Measurements from ENCODE around the gene U2SURP. TPM values are rescaled to one million over a fixed set of nuclear protein-coding genes. Genes with fewer than 3 reads are reported as not detected.

The U2SURP gene
- total RNA-seq, 1 experiment from 2014 or later: 132 TPM

- ChIA-PET RAD21 (ENCODE audit: low non-redundant PET in 1 of 2, low total read pairs in 2 of 2, uncharacterized antibody in 2 of 2, unreplicated experiment in 2 of 2) (no interaction called here), POLR2A (no interaction called here), CTCF (no interaction called here)
- Histone ChIP-seq H3K27ac (ENCODE audit: low read depth, low read length) (no peak overlapping the region; the same call in 1 of the 2 replicates), H3K9ac (ENCODE audit: low read length) (no peak overlapping the region), H3K4me3 (replicated peaks in 1 of 2; ENCODE audit: low read depth in 1 of 2, low read length in 2 of 2) (no peak overlapping the region), H3K36me3 (ENCODE audit: control insufficient read depth in 1 of 2, insufficient read depth in 2 of 2, low read length in 2 of 2) (no peaks in the 10 kb centered on the region), H3K9me2 (ENCODE audit: insufficient read depth) (no peaks in the 10 kb centered on the region), H4K20me1 (ENCODE audit: insufficient read depth) (no peaks in the 10 kb centered on the region), H3K27me3 (ENCODE audit: insufficient read depth, low read length) (no peaks in the 10 kb centered on the region), H3K9me3 (ENCODE audit: control insufficient read depth in 1 of 2, insufficient read depth in 1 of 2, low read depth in 1 of 2, low read length in 2 of 2) (no peaks in the 10 kb centered on the region), H3K79me2 (ENCODE audit: insufficient read depth, low read length) (no peaks in the 10 kb centered on the region), H3K4me1 (ENCODE audit: control insufficient read depth in 1 of 2, insufficient read depth in 2 of 2, low read length in 2 of 2) (peaks cover 6 to 19% of the 10 kb centered on the region in 2 experiments), H3K4me2 (ENCODE audit: low read length) (no peak overlapping the region; the same call in 1 of the 2 replicates), H2AFZ (ENCODE audit: low read depth, low read length, poor library complexity, severe bottlenecking) (no peak overlapping the region)
- intact Hi-C loops (cut with micrococcal nuclease): no loop called here
- no peak for ATAC-seq
- no peak for TF ChIP-seq ATF3 (IDR thresholded peaks at IDR 0.05)
- no peak for TF ChIP-seq EZH2 (IDR thresholded peaks at IDR 0.05)
- TF ChIP-seq RAD21 (IDR thresholded peaks at IDR 0.05; ENCODE audit: low read depth): no peak
- TF ChIP-seq CTCF (IDR thresholded peaks at IDR 0.05 in 2 of 3, conservative IDR thresholded peaks at IDR 0.05 in 1 of 3; ENCODE audit: borderline replicate concordance in 1 of 3, insufficient read depth in 1 of 3, low read depth in 2 of 3, low read length in 2 of 3): no peak
- no TSS peak for BruUV-seq (replicated peaks)
- no peak for DNase-seq (ENCODE audit: low read depth, low spot score)
These were observed 38.7 kb upstream of the U2SURP start for GRCh38 chr3:142962520-142963233.

GRCh38 chr3:142963234-142963515 lies 38.2 kb upstream of the U2SURP start:
- CTCF ChIA-PET: no interaction called here
- no peak for TF ChIP-seq YY1 (IDR thresholded peaks at IDR 0.05; ENCODE audit: extremely low read depth, insufficient replicate concordance, low read depth, low read length)
- TF ChIP-seq FOSL1 (IDR thresholded peaks at IDR 0.05; ENCODE audit: low read depth): no peak
- no peak for TF ChIP-seq ZFX (IDR thresholded peaks at IDR 0.05)
- no peak for TF ChIP-seq ELF1 (IDR thresholded peaks at IDR 0.05; ENCODE audit: borderline replicate concordance, low read depth)
- no peak for TF ChIP-seq CTCF (IDR thresholded peaks at IDR 0.05 in 2 of 3, conservative IDR thresholded peaks at IDR 0.05 in 1 of 3; ENCODE audit: borderline replicate concordance in 1 of 3, insufficient read depth in 1 of 3, low read depth in 2 of 3, low read length in 2 of 3)
- no peak for TF ChIP-seq POLR2A (IDR thresholded peaks at IDR 0.05; ENCODE audit: borderline replicate concordance, extremely low read depth, insufficient read depth, insufficient read length)
- TF ChIP-seq EZH2 (IDR thresholded peaks at IDR 0.05): no peak
- no peak for TF ChIP-seq JUND (IDR thresholded peaks at IDR 0.05)
- no peak for TF ChIP-seq SP1 (IDR thresholded peaks at IDR 0.05; ENCODE audit: low read depth)
- no peak for TF ChIP-seq POLR2AphosphoS5 (IDR thresholded peaks at IDR 0.05; ENCODE audit: low read depth, low read length)
- TF ChIP-seq EZH2phosphoT487 (IDR thresholded peaks at IDR 0.05; ENCODE audit: borderline replicate concordance): no peak
- TF ChIP-seq ZNF274 (IDR thresholded peaks at IDR 0.05; ENCODE audit: low read depth, low read length): no peak
- no peaks in the 10 kb centered on the region for H3K27me3 ChIP-seq (ENCODE audit: insufficient read depth, low read length)

More at GRCh38 chr3:142963234-142963515, 38.2 kb upstream of the U2SURP start:
- ATAC-seq (peak; percentile 18; the same call in 1 of the 2 replicates), DNase-seq (ENCODE audit: low read depth, low spot score) (no peak)
- Histone ChIP-seq H4K20me1 (ENCODE audit: insufficient read depth) (no peaks in the 10 kb centered on the region), H3K9me3 (ENCODE audit: control insufficient read depth in 1 of 2, insufficient read depth in 1 of 2, low read depth in 1 of 2, low read length in 2 of 2) (no peaks in the 10 kb centered on the region), H3K9ac (ENCODE audit: low read length) (no peak overlapping the region), H3K4me3 (replicated peaks in 1 of 2; ENCODE audit: low read depth in 1 of 2, low read length in 2 of 2) (peak overlapping the region; percentile 15 to 52; a peak in 1 of 4 replicates), H3K9me2 (ENCODE audit: insufficient read depth) (no peaks in the 10 kb centered on the region), H3K4me2 (ENCODE audit: low read length) (peak overlapping the region; percentile 68; the same call in 1 of the 2 replicates), H3K4me1 (ENCODE audit: control insufficient read depth in 1 of 2, insufficient read depth in 2 of 2, low read length in 2 of 2) (peaks cover 5 to 14% of the 10 kb centered on the region in 2 experiments), H2AFZ (ENCODE audit: low read depth, low read length, poor library complexity, severe bottlenecking) (no peak overlapping the region), H3K27ac (ENCODE audit: low read depth, low read length) (no peak overlapping the region; the same call in 1 of the 2 replicates), H3K79me2 (ENCODE audit: insufficient read depth, low read length) (no peaks in the 10 kb centered on the region), H3K36me3 (ENCODE audit: control insufficient read depth in 1 of 2, insufficient read depth in 2 of 2, low read length in 2 of 2) (no peaks in the 10 kb centered on the region)
- intact Hi-C loops (cut with micrococcal nuclease): no loop called here
- POLR2A ChIA-PET: no interaction called here
- RAD21 ChIA-PET (ENCODE audit: low non-redundant PET in 1 of 2, low total read pairs in 2 of 2, uncharacterized antibody in 2 of 2, unreplicated experiment in 2 of 2): no interaction called here
- BruUV-seq (replicated peaks): no TSS peak

All from HCT116 (cell line).